Fibroblast of upper back skin (primary cell): ENCODE data around the gene KIF17.

Experiments used
- DNase-seq: peaks from one replicate; pipeline ENCODE4 v3.0.0-alpha.2; 2013

The KIF17 gene

GRCh38 chr1:20717452-20718342 is at the start of gene KIF17:
Gene KIF17 (minus strand): TSS chr1:20718007. CDS start chr1:20717706, 301 bp downstream.
- peak; percentile 68 for DNase-seq

- no peak for DNase-seq
Observed at GRCh38 chr1:20767271-20767670, 49.5 kb upstream of the KIF17 start.

GRCh38 chr1:20763417-20763816 is 45.6 kb upstream of the KIF17 start:
- DNase-seq = no peak

GRCh38 chr1:20760322-20760721 is 42.5 kb upstream of the KIF17 start:
- no peak for DNase-seq

- DNase-seq = peak; percentile 6
Observed at GRCh38 chr1:20753589-20753988, 35.8 kb upstream of the KIF17 start.

GRCh38 chr1:20751462-20751990 is 33.7 kb upstream of the KIF17 start:
- DNase-seq = no peak

GRCh38 chr1:20742671-20743070 is 24.9 kb upstream of the KIF17 start:
- DNase-seq = no peak

- DNase-seq = no peak
Observed at GRCh38 chr1:20740781-20741180, 23.0 kb upstream of the KIF17 start.

- peak; percentile 60 for DNase-seq
Observed at GRCh38 chr1:20739225-20739624, 21.4 kb upstream of the KIF17 start.

GRCh38 chr1:20735581-20736111 is 17.8 kb upstream of the KIF17 start:
- DNase-seq = no peak

- no peak for DNase-seq
Observed at GRCh38 chr1:20733360-20733975, 15.7 kb upstream of the KIF17 start.

GRCh38 chr1:20732588-20733359 is 15.0 kb upstream of the KIF17 start, which contains the start of gene SH2D5:
Gene SH2D5 (minus strand): TSS chr1:20732703. CDS start chr1:20728044, 4,659 bp downstream.
- DNase-seq = peak; percentile 95

GRCh38 chr1:20732071-20732587 is 14.3 kb upstream of the KIF17 start:
- peak; percentile 64 for DNase-seq

- DNase-seq = no peak
Observed at GRCh38 chr1:20731057-20731991, 13.5 kb upstream of the KIF17 start.

GRCh38 chr1:20730690-20731056 is 12.9 kb upstream of the KIF17 start:
- DNase-seq = no peak

GRCh38 chr1:20729990-20730689 is 12.3 kb upstream of the KIF17 start:
- DNase-seq = no peak

- DNase-seq = no peak
Observed at GRCh38 chr1:20729155-20729931, 11.5 kb upstream of the KIF17 start.

GRCh38 chr1:20728371-20729154 is 10.8 kb upstream of the KIF17 start:
- no peak for DNase-seq

GRCh38 chr1:20727746-20728316 is 10.0 kb upstream of the KIF17 start:
- peak; percentile 17 for DNase-seq
